ENCODE data around the gene RMRP.

RMRP gene

GRCh38 chr9:35653611-35654010 is 4.2 kb downstream of the RMRP start:
- no peak overlapping the region for H3K4me3 ChIP-seq (replicated peaks; ENCODE audit: low read depth, low read length)
- TF ChIP-seq, protein P1, sequence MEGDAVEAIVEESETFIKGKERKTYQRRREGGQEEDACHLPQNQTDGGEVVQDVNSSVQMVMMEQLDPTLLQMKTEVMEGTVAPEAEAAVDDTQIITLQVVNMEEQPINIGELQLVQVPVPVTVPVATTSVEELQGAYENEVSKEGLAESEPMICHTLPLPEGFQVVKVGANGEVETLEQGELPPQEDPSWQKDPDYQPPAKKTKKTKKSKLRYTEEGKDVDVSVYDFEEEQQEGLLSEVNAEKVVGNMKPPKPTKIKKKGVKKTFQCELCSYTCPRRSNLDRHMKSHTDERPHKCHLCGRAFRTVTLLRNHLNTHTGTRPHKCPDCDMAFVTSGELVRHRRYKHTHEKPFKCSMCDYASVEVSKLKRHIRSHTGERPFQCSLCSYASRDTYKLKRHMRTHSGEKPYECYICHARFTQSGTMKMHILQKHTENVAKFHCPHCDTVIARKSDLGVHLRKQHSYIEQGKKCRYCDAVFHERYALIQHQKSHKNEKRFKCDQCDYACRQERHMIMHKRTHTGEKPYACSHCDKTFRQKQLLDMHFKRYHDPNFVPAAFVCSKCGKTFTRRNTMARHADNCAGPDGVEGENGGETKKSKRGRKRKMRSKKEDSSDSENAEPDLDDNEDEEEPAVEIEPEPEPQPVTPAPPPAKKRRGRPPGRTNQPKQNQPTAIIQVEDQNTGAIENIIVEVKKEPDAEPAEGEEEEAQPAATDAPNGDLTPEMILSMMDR (IDR thresholded peaks at IDR 0.05; ENCODE audit: low read depth, low read length, missing control alignments): no peak
- no peak for DNase-seq (ENCODE audit: extremely low read depth, low read depth)

GRCh38 chr9:35652829-35653209 is 5.0 kb downstream of the RMRP start:
- H3K4me3 ChIP-seq (replicated peaks; ENCODE audit: low read depth, low read length): no peak overlapping the region
- no peak for DNase-seq (ENCODE audit: extremely low read depth, low read depth)
- TF ChIP-seq, protein P1 (IDR thresholded peaks at IDR 0.05; ENCODE audit: low read depth, low read length, missing control alignments): no peak

DNA sequence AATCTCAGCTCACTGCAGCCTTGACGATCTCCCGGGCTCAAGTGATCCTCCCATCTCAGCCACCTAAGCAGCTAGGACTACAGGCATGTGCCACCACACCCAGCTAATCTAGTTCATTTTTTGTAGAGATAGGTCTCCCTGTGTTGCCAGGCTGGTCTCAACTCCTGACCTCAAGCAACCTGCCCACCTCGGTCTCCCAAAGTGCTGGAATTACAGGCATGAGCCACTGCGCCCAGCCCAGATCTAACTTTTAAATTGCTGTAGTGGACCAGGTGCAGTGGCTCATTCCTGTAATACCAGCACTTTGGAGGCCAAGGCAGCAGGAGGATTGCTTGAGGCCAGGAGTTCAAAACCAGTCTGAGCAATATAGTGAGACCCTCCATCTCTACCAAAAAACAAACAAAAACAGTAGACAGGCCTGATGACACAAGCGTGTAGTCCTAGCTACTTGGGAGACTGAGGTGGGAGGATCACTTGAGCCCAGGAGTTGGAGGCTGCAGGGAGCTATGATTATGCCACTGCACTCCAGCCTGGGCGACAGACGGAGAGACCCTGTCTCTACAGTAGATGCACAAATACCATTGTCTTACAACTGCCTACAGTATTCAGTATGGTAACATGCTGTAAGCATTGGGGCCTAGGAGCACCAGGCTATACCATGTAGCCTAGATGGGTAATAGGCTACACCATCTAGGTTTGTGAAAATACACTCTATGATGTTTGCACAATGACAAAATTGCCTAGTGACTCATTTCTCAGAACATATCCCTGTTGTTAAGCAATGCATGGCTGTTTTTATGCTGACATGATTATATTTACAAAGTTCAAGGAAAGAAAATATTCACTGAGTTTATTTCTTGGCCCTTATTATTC is 5.6 kb downstream of the RMRP start:
- H3K4me3 ChIP-seq (replicated peaks; ENCODE audit: low read depth, low read length): no peak overlapping the region
- no peak for DNase-seq (ENCODE audit: extremely low read depth, low read depth)
- TF ChIP-seq, protein P1 (IDR thresholded peaks at IDR 0.05; ENCODE audit: low read depth, low read length, missing control alignments): no peak

- no peak within 1 kb of the TSS for H3K4me3 ChIP-seq (replicated peaks; ENCODE audit: low read depth, low read length)
- TF ChIP-seq, protein P1 (IDR thresholded peaks at IDR 0.05; ENCODE audit: low read depth, low read length, missing control alignments): no peak
- DNase-seq (ENCODE audit: extremely low read depth, low read depth): no peak
Observed at GRCh38 chr9:35650341-35651158, 7.3 kb downstream of the RMRP start, which contains the start of gene SIT1. Gene SIT1, minus strand, starts transcription at chr9:35650931. Its CDS starts 78 bp downstream, at chr9:35650853.

DNA sequence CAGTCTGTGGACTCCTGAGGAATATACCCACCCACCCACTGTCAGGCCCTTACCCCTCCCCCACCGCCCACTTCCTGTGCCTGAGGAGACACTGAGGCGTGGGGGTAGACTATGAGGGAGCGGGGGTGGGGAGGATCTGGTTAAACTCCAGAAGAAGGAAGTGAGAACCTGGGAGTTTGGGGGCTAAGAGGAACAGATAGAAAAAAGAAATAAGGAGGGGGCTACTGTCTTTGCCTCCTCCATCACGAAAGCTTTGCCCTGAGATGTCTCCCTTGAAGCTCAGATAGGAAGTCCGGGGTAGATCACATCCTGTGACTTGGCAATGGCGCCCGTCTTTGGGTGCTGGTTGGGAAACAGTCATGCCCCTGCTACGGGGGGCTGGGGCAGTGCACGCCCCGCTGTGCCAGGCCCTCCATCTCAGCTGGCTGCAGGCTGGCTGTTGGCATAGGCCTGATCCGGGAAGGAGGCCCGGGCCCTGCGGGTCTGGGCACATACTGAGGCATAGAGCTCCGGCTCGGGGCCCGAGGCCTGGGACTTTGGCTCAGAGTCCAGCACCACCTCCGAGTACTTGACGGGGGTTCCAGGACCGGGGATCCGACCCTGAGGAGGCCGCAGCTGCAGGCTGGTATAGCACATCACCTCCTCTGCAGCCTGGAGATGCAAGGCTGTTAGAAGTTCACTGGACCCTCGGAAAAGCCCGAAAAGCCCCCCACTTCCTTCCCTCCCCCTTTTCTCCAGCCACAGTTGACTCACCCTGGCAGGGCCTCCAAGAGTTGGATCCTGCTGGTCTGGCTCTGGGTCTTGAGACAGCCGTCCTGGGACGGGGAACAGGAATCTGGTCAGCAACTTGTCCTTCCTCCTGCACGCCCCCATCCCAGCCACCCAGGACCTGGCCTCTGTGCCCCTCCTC is 8.1 kb downstream of the RMRP start:
- H3K4me3 ChIP-seq (replicated peaks; ENCODE audit: low read depth, low read length): no peak overlapping the region
- no peak for DNase-seq (ENCODE audit: extremely low read depth, low read depth)
- TF ChIP-seq, protein P1 (IDR thresholded peaks at IDR 0.05; ENCODE audit: low read depth, low read length, missing control alignments): no peak
